Smooth muscle cell (in vitro differentiated cells): ENCODE data around the gene NUP210. TPM values are rescaled to one million over a fixed set of nuclear protein-coding genes. Genes with fewer than 3 reads are reported as not detected.

Experiments
- DNase-seq: peaks from one replicate; lab custom pipeline; 2025; ENCODE audit not compliant: unreplicated experiment; lab: John Stamatoyannopoulos, UW
- H2AFZ ChIP-seq: fragments of 200-600 bp; sonication (generic); 2 replicates; pipeline ENCODE4 v1.6.0; 2016; ENCODE audit warnings: antibody characterized with exemption, low read depth, mild to moderate bottlenecking
- H3F3A ChIP-seq: fragments of 200-600 bp; sonication (generic); 2 replicates; pipeline ENCODE4 v1.6.0; 2017; ENCODE audit warnings: antibody characterized with exemption, low read depth
- H3K27ac ChIP-seq: fragments of 200-600 bp; sonication (generic); 2 replicates; pipeline ENCODE4 v1.5.1; 2016; ENCODE audit warnings: low read depth, mild to moderate bottlenecking
- H3K27me3 ChIP-seq: fragments of 200-600 bp; sonication (generic); 2 replicates; pipeline ENCODE4 v1.6.1; 2016; ENCODE audit warnings: low read depth, mild to moderate bottlenecking
- H3K36me3 ChIP-seq: fragments of 200-600 bp; sonication (generic); 2 replicates; pipeline ENCODE4 v1.5.1; 2016; ENCODE audit warnings: low read depth
- H3K4me1 ChIP-seq: fragments of 200-600 bp; sonication (generic); 2 replicates; pipeline ENCODE4 v1.5.1; 2016; ENCODE audit warnings: low read depth
- H3K4me2 ChIP-seq: fragments of 200-600 bp; sonication (generic); 2 replicates; pipeline ENCODE4 v1.6.0; 2016; ENCODE audit warnings: mild to moderate bottlenecking
- H3K4me3 ChIP-seq: fragments of 200-600 bp; sonication (generic); 2 replicates; pipeline ENCODE4 v1.5.1; 2016; ENCODE audit warnings: mild to moderate bottlenecking
- H3K79me2 ChIP-seq: fragments of 200-600 bp; sonication (generic); 2 replicates; pipeline ENCODE4 v1.6.0; 2016; ENCODE audit warnings: low read depth, mild to moderate bottlenecking
- H3K9ac ChIP-seq: fragments of 200-600 bp; sonication (generic); 2 replicates; pipeline ENCODE4 v1.6.0; 2016; ENCODE audit warnings: low read depth
- H3K9me3 ChIP-seq: fragments of 200-600 bp; sonication (generic); replicated peaks from 2 replicates; pipeline ENCODE4 v1.5.1; 2016; ENCODE audit warnings: low read depth
- H4K20me1 ChIP-seq: fragments of 200-600 bp; sonication (generic); 2 replicates; pipeline ENCODE4 v1.6.0; 2016; ENCODE audit warnings: low read depth
- CTCF ChIP-seq: fragments of 200-600 bp; sonication (generic); IDR thresholded peaks from 2 replicates; pipeline ENCODE4 v1.5.1; 2017; ENCODE audit warnings: borderline replicate concordance, mild to moderate bottlenecking, antibody characterized with exemption; ENCODE audit not compliant: insufficient read depth, poor library complexity, severe bottlenecking
- WGBS: methylation state at CpG from one replicate; pipeline ENCODE4 v1.1.7; 2016; ENCODE audit warnings: low lambda C conversion rate; 5-methylcytosine and 5-hydroxymethylcytosine counted together
- polyA plus RNA-seq: library from polyadenylated mRNA; unstranded; fragments of >200 nt; fragmentation: Nextera tagmentation; extraction: Ambion mirVana; gene quantifications from 2 replicates; pipeline ENCODE4 v1.2.1, GENCODE V29; 2016
- total RNA-seq: library from RNA; depleted of rRNA; stranded (reverse); fragments of >200 nt; gene quantifications from 2 replicates; pipeline ENCODE4 v1.2.3, GENCODE V29; 2014

Gene NUP210
- total and polyA plus RNA-seq, 2 experiments from 2014 or later: 0.35 to 1.5 TPM

- Histone ChIP-seq H3K4me2 (no peak overlapping the region), H3K79me2 (no peaks in the 10 kb centered on the region), H3K4me3 (no peak overlapping the region), H2AFZ (no peak overlapping the region), H3K27ac (peak overlapping the region; percentile 84), H3K36me3 (no peaks in the 10 kb centered on the region), H3F3A (peaks cover 5% of the 10 kb centered on the region), H3K9ac (no peak overlapping the region), H3K27me3 (peaks cover under 1% of the 10 kb centered on the region), H4K20me1 (no peaks in the 10 kb centered on the region), H3K4me1 (peaks cover 11% of the 10 kb centered on the region), H3K9me3 (no peaks in the 10 kb centered on the region)
- TF ChIP-seq CTCF: no peak
- no peak for DNase-seq
- 77% methylated on average over 9 of the region's 9 CpGs for WGBS
Observed at GRCh38 chr3:13278783-13279531, 141.2 kb downstream of the NUP210 start.

- H3K4me2 ChIP-seq: peak overlapping the region; percentile 78
- peaks cover 5% of the 10 kb centered on the region for H3F3A ChIP-seq
- H3K27me3 ChIP-seq: no peaks in the 10 kb centered on the region
- WGBS: 28% methylated on average over 17 of the region's 17 CpGs
- H3K4me1 ChIP-seq: peaks cover 11% of the 10 kb centered on the region
- H4K20me1 ChIP-seq: no peaks in the 10 kb centered on the region
- no peak for DNase-seq
- H2AFZ ChIP-seq: no peak overlapping the region
- TF ChIP-seq CTCF: no peak
- H3K9ac ChIP-seq: peak overlapping the region; percentile 61
- no peaks in the 10 kb centered on the region for H3K36me3 ChIP-seq
- H3K9me3 ChIP-seq: no peaks in the 10 kb centered on the region
- peak overlapping the region; percentile 84 for H3K27ac ChIP-seq
- no peak overlapping the region for H3K4me3 ChIP-seq
- H3K79me2 ChIP-seq: no peaks in the 10 kb centered on the region
Observed at GRCh38 chr3:13277860-13278531, 142.1 kb downstream of the NUP210 start.

GRCh38 chr3:13277196-13277813 lies 142.8 kb downstream of the NUP210 start:
- Histone ChIP-seq H3K27me3 (no peaks in the 10 kb centered on the region), H3K4me3 (no peak overlapping the region), H3K79me2 (no peaks in the 10 kb centered on the region), H3K36me3 (no peaks in the 10 kb centered on the region), H3K4me1 (peaks cover 11% of the 10 kb centered on the region), H3K4me2 (peak overlapping the region; percentile 78), H3K9me3 (no peaks in the 10 kb centered on the region), H4K20me1 (no peaks in the 10 kb centered on the region), H3F3A (peaks cover 5% of the 10 kb centered on the region), H3K27ac (peak overlapping the region; percentile 79), H3K9ac (peak overlapping the region; percentile 61), H2AFZ (peak overlapping the region; percentile 41)
- whole genome bisulfite sequencing: 61% methylated on average over 16 of the region's 16 CpGs
- TF ChIP-seq CTCF: no peak
- DNase-seq: no peak
